Erythroblast (primary cell): ENCODE results near the gene KLHL28.
"Not testable (repeated sequence)": the region's sequence is repeated elsewhere in the genome, so short reads cannot be mapped to it uniquely, and the experiment has no call there.

Source experiments
- DNase-seq, 2 experiments: peaks; one replicate each; lab custom pipeline; 2025; lab: John Stamatoyannopoulos, UW
- GATA1 ChIP-seq: IDR thresholded peaks from 2 replicates; pipeline ENCODE4 v1.6.1; 2011; ENCODE audit warnings: low read depth, mild to moderate bottlenecking, control low read depth, low read length, moderate library complexity
- POLR2A ChIP-seq: IDR thresholded peaks from 2 replicates; pipeline ENCODE4 v1.6.1; 2011; ENCODE audit warnings: mild to moderate bottlenecking, low read length

Gene KLHL28

DNA sequence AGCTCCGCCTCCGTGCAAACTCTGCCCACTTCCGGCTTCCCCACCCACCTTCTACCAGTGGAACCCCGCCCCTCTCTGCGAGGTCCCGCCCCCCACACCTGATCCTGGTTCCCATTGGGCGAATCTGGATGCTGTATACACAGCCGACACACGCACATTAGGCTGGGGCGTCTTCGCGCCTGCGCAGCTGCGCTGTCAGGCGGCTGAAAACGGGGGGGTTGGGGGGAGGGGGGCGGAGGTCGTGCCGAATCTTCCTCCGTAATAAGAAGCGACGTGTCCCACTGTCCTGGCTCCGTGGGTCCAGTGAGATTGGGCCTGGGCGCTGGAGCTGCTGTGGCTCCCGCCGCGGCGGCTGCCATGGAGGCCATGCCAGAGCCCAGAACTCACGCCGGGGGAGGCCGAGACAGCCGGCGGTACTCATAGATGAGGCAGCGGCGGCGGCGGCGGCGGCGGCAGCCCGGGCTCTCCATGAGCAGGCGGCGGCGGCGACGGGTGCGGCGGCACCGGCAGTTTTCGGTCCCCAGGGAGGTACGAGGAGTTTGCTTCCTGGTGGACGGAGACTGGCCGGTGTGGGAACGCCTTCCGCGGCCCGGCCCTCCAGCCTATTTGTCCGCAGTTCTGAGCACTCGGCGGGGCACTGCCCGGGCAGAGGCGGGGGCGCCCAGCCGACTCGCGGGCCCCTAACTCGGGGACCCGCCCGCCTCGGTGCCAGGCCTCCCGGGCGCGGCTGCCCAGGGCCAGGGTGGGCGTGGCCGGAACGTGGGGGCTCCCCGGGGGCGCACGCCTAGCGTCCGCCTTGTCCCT, 64.5 kb downstream of the KLHL28 start:
- TF ChIP-seq GATA1 = no peak
- TF ChIP-seq POLR2A = peak; percentile 50
- DNase-seq = peak; percentile 97 to 98

- no peak for TF ChIP-seq POLR2A
- TF ChIP-seq GATA1 = no peak
- DNase-seq = no peak
Measured at GRCh38 chr14:44896275-44897040, 65.3 kb downstream of the KLHL28 start.

GRCh38 chr14:44895716-44896115, 66.0 kb downstream of the KLHL28 start:
- TF ChIP-seq POLR2A (no peak), GATA1 (no peak)
- no peak for DNase-seq

DNA sequence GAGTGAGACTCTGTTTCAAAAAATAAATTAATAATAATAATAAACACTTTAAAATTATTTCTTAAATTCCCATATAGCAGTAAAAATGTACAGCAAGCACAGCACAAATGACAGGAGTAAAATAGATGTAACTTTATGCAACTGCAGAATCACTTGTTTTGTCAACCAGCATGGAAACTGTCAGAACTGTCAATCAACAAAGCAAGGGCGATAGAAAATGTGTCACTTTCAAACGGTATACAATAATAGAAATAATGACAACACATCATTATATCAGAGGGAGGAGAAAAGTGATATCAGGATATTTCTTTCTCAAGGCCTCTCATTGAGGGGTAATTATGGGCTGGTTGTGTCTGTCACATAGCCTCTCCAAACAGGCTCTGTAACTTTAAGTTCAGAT, 68.2 kb downstream of the KLHL28 start:
- TF ChIP-seq POLR2A (no peak), GATA1 (no peak)
- DNase-seq = no peak

DNA sequence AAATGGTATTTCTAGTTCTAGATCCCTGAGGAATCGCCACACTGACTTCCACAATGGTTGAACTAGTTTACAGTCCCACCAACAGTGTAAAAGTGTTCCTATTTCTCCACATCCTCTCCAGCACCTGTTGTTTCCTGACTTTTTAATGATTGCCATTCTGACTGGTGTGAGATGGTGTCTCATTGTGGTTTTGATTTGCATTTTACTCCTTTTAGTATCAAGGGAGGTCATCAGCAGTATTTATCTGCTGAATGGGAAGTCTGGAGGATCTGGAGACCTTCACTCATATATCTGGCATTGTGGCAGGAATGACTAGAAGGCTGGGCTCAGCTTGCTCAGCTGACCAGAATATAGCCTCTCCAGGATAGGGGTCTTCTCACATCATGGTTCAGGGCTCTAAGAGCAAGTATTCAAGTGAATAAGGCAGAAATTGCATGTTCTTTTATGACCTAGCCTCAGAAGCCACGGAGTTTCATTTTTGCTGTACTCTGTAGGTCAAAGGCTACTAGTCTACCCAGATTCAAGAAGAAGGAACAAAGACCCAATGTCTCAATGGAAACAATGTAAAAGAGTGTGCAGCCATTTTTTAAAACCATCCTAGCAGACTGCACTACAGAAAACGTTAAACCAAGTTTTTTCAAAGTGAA, 69.9 kb downstream of the KLHL28 start:
- DNase-seq = not testable (repeated sequence)

- TF ChIP-seq POLR2A (no peak), GATA1 (no peak)
- DNase-seq = no peak
Measured at GRCh38 chr14:44889595-44890471, 71.9 kb downstream of the KLHL28 start.

DNA sequence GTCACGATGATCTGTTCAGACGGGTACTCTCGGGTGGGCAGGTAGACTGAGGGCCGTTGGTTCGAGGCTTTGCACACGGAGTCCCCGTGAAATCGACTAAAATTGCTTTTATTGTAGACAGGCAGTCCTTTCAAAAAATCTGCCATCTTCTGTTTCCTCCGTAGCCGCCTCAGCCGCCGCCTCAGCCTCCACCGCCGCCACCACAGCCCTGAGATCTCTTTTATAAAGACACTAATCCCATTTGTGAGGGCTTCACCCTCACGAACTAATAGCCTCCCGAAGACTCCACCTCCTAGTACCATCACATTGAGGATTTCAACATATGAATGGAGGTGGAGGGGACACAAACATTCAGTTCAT, 74.2 kb downstream of the KLHL28 start:
- no peak for TF ChIP-seq GATA1
- no peak for DNase-seq

DNA sequence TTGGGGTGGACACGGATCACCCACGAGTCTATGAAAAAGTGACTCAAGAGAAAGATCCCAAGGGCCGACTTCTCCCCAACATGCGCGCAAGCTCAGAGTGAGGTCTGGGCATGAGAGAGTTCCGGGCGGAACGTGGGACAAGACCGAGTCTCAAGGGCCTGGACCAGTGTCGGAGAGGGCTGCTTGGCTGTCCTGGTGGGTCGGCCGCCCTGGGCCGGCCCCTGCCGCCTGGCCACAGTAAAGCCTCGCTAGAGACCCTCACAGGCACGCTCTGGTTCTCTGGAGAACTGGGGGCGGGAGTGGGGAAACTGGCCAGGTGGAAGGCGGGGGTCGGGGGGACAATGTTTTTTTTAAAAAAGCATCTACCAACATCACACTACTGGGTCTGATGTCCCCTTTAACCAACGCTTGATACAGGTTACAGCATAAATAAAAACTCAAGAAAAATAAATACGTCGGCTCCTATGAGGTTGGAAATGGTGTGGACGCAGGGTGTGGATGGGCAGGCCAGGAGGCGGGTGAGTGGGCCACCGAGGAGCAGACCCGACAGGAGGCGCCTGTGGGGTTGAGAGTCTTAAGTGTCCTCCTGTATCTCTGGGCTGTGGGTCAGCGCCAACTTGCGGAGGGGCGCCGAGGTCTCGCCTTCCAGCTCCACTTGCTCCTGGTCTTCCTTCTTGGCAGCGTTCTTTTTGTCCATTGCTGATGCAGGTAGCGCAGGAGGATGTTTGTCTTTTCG, 74.7 kb downstream of the KLHL28 start:
- no peak for DNase-seq
- TF ChIP-seq GATA1 (no peak), POLR2A (no peak)

GRCh38 chr14:44880791-44881190, 81.0 kb downstream of the KLHL28 start:
- no peak for TF ChIP-seq POLR2A
- TF ChIP-seq GATA1 = no peak
- DNase-seq = no peak
